HepG2 (cell line): Measurements from ENCODE around the gene ZNF607. TPM values are rescaled to one million over a fixed set of nuclear protein-coding genes. Genes with fewer than 3 reads are reported as not detected.

Experiments
- AHDC1 ChIP-seq: sonication (generic); formaldehyde crosslinking; IDR thresholded peaks from 2 replicates; pipeline ENCODE4 v1.5.1; 2020; ENCODE audit warnings: mild to moderate bottlenecking, missing genetic modification reagents, borderline replicate concordance
- FOSL1 ChIP-seq: sonication (generic); formaldehyde crosslinking; IDR thresholded peaks from 2 replicates; pipeline ENCODE4 v1.9.0; 2021; ENCODE audit warnings: missing genetic modification reagents, borderline replicate concordance
- FOSL2 ChIP-seq: sonication (generic); formaldehyde crosslinking; IDR thresholded peaks from 2 replicates; pipeline ENCODE4 v1.4.0; 2020; ENCODE audit warnings: missing genetic modification reagents
- GABPA ChIP-seq, 2 experiments: IDR thresholded peaks; 2 replicates each; pipeline ENCODE4 v1.6.1; 2011 to 2016; ENCODE audit warnings: low read depth in 2 of 2, low read length in 1 of 2, missing biosample characterization in 1 of 2, missing genetic modification characterization in 1 of 2
- MEIS1 ChIP-seq: sonication (generic); formaldehyde crosslinking; IDR thresholded peaks from 2 replicates; pipeline ENCODE4 v1.9.0; 2021; ENCODE audit warnings: mild to moderate bottlenecking, missing genetic modification reagents, moderate library complexity, borderline replicate concordance
- PCBP1 ChIP-seq: fragments of 200-400 bp; formaldehyde crosslinking; IDR thresholded peaks from 2 replicates; pipeline ENCODE4 v1.6.1; 2017; ENCODE audit warnings: mild to moderate bottlenecking, low read depth, low read length, borderline replicate concordance
- POLR2A ChIP-seq, 2 experiments: IDR thresholded peaks; 2 replicates each; pipeline ENCODE4 v1.6.1; 2011; ENCODE audit warnings: low read depth in 2 of 2, low read length in 2 of 2, mild to moderate bottlenecking in 1 of 2, moderate library complexity in 1 of 2; ENCODE audit not compliant: insufficient read depth in 1 of 2
- RNF219 ChIP-seq: sonication (generic); formaldehyde crosslinking; IDR thresholded peaks from 2 replicates; pipeline ENCODE4 v1.5.0; 2020; ENCODE audit warnings: mild to moderate bottlenecking, missing genetic modification reagents
- SMAD9 ChIP-seq: sonication (generic); formaldehyde crosslinking; IDR thresholded peaks from 2 replicates; pipeline ENCODE4 v1.5.1; 2020; ENCODE audit warnings: mild to moderate bottlenecking, missing genetic modification reagents
- ZFP36 ChIP-seq: fragments of 150-350 bp; IDR thresholded peaks from 2 replicates; pipeline ENCODE4 v1.6.1; 2018; ENCODE audit warnings: borderline replicate concordance, low read length, low read depth; ENCODE audit not compliant: partially characterized antibody
- ZNF292 ChIP-seq: sonication (generic); formaldehyde crosslinking; IDR thresholded peaks from 2 replicates; pipeline ENCODE4 v1.8.1; 2022; ENCODE audit warnings: mild to moderate bottlenecking, low read depth, missing genetic modification reagents, borderline replicate concordance
- ZNF563 ChIP-seq: sonication (generic); formaldehyde crosslinking; IDR thresholded peaks from 2 replicates; pipeline ENCODE4 v1.8.0; 2022; ENCODE audit warnings: mild to moderate bottlenecking, moderate library complexity, missing genetic modification reagents
- ZNF598 ChIP-seq: sonication (generic); formaldehyde crosslinking; IDR thresholded peaks from 2 replicates; pipeline ENCODE4 v1.5.1; 2020; ENCODE audit warnings: mild to moderate bottlenecking, missing genetic modification reagents, borderline replicate concordance
- ZNF607 ChIP-seq: sonication (generic); formaldehyde crosslinking; IDR thresholded peaks from 2 replicates; pipeline ENCODE4 v1.5.1; 2020; ENCODE audit warnings: missing genetic modification reagents, mild to moderate bottlenecking, borderline replicate concordance
- ZNF83 ChIP-seq: sonication (generic); formaldehyde crosslinking; IDR thresholded peaks from 2 replicates; pipeline ENCODE4 v1.4.0; 2020; ENCODE audit warnings: missing genetic modification reagents, mild to moderate bottlenecking, borderline replicate concordance
- polyA plus RNA-seq, 8 experiments: library from polyadenylated mRNA; depleted of rRNA in 3 of 8; stranded (reverse) in 7 of 8; unstranded in 1 of 8; fragments of >200 nt; fragmentation: Illumina TruSeq in 4 of 8; extraction: Trizol in 4 of 8; gene quantifications; 2 replicates each; pipeline versions ENCODE4 v1.2.1 to v1.2.3, GENCODE V29; 2011 to 2016; ENCODE audit warnings: low read depth in 4 of 8, missing spikeins in 1 of 8, mixed read lengths in 1 of 8; ENCODE audit not compliant: insufficient read depth in 1 of 8
- total RNA-seq, 5 experiments: library from RNA; depleted of rRNA; stranded (reverse); fragments of >200 nt; fragmentation: Illumina TruSeq; extraction: Trizol; gene quantifications; 2 replicates each; pipeline ENCODE4 v1.2.3, GENCODE V29; 2016; ENCODE audit warnings: low read depth in 1 of 5
- TF ChIP-seq, protein P1 (sequence below): sonication (generic); formaldehyde crosslinking; IDR thresholded peaks from 2 replicates; pipeline ENCODE4 v1.8.0; 2022; ENCODE audit warnings: mild to moderate bottlenecking, missing genetic modification reagents, moderate library complexity
- TF ChIP-seq, protein P2 (sequence below): sonication (generic); formaldehyde crosslinking; IDR thresholded peaks from 2 replicates; pipeline ENCODE4 v1.5.0; 2020; ENCODE audit warnings: mild to moderate bottlenecking, missing genetic modification reagents

Gene ZNF607
- total and polyA plus RNA-seq, 2 of the 13 experiments (the other 11 are each of a cell fraction or from before 2014, with no cell fraction given) = 3.8 to 8.3 TPM

- TF ChIP-seq GABPA (IDR thresholded peaks at IDR 0.05; ENCODE audit: low read depth, low read length) = no peak
- no peak for TF ChIP-seq GABPA (CRISPR knock-in tag; IDR thresholded peaks at IDR 0.05; ENCODE audit: low read depth)
- no peak for TF ChIP-seq SMAD9 (CRISPR knock-in tag)
- TF ChIP-seq, protein P1, sequence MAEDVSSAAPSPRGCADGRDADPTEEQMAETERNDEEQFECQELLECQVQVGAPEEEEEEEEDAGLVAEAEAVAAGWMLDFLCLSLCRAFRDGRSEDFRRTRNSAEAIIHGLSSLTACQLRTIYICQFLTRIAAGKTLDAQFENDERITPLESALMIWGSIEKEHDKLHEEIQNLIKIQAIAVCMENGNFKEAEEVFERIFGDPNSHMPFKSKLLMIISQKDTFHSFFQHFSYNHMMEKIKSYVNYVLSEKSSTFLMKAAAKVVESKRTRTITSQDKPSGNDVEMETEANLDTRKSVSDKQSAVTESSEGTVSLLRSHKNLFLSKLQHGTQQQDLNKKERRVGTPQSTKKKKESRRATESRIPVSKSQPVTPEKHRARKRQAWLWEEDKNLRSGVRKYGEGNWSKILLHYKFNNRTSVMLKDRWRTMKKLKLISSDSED = no peak
- no peak for TF ChIP-seq RNF219
- TF ChIP-seq, protein P2, sequence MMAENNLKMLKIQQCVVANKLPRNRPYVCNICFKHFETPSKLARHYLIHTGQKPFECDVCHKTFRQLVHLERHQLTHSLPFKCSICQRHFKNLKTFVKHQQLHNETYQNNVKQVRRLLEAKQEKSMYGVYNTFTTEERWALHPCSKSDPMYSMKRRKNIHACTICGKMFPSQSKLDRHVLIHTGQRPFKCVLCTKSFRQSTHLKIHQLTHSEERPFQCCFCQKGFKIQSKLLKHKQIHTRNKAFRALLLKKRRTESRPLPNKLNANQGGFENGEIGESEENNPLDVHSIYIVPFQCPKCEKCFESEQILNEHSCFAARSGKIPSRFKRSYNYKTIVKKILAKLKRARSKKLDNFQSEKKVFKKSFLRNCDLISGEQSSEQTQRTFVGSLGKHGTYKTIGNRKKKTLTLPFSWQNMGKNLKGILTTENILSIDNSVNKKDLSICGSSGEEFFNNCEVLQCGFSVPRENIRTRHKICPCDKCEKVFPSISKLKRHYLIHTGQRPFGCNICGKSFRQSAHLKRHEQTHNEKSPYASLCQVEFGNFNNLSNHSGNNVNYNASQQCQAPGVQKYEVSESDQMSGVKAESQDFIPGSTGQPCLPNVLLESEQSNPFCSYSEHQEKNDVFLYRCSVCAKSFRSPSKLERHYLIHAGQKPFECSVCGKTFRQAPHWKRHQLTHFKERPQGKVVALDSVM = no peak
- no peak for TF ChIP-seq ZFP36
- TF ChIP-seq MEIS1 (CRISPR knock-in tag) = no peak
- TF ChIP-seq ZNF598 = peak; percentile 89; the same call in 1 of the 2 replicates
- TF ChIP-seq ZNF292 (CRISPR knock-in tag) = peak; percentile 56; the same call in 1 of the 2 replicates
- TF ChIP-seq FOSL1 (CRISPR knock-in tag) = no peak
- no peak; the same call in 1 of the 2 replicates for TF ChIP-seq AHDC1 (CRISPR knock-in tag)
- TF ChIP-seq POLR2A (IDR thresholded peaks at IDR 0.05; ENCODE audit: insufficient read depth in 1 of 2, low read depth in 2 of 2, low read length in 2 of 2) = peak; percentile 74 to 91
- no peak for TF ChIP-seq ZNF83 (CRISPR knock-in tag)
- no peak; the same call in 1 of the 2 replicates for TF ChIP-seq ZNF563 (CRISPR knock-in tag)
- TF ChIP-seq FOSL2 (CRISPR knock-in tag) = no peak
- peak; percentile 80; the same call in 1 of the 2 replicates for TF ChIP-seq ZNF607
- no peak for TF ChIP-seq PCBP1
Measured at GRCh38 chr19:37719111-37719926, at the start of gene ZNF607 (continued).
